ENCODE measurements around the gene TMEM50B.
"Not testable (repeated sequence)": the region's sequence is repeated elsewhere in the genome, so short reads cannot be mapped to it uniquely, and the experiment has no call there.

Gene TMEM50B

GRCh38 chr21:33479679-33480480 lies at the start of gene TMEM50B:
TMEM50B (minus strand) TSS chr21:33479974; CDS start chr21:33468885, 11,089 bp downstream.
- peak; percentile 96 for DNase-seq

GRCh38 chr21:33522953-33523349 lies 43.2 kb upstream of the TMEM50B start:
- no peak for DNase-seq

- DNase-seq: no peak
These were observed 42.7 kb upstream of the TMEM50B start for GRCh38 chr21:33522297-33522952.

- peak; percentile 14 for DNase-seq
These were observed 39.1 kb upstream of the TMEM50B start for GRCh38 chr21:33518899-33519298.

GRCh38 chr21:33514229-33514628 lies 34.5 kb upstream of the TMEM50B start:
- DNase-seq: peak; percentile 48

- no peak for DNase-seq
These were observed 32.7 kb upstream of the TMEM50B start for GRCh38 chr21:33512481-33512880.

GRCh38 chr21:33511639-33512038 lies 31.9 kb upstream of the TMEM50B start:
- DNase-seq: no peak

GRCh38 chr21:33510826-33511225 lies 31.1 kb upstream of the TMEM50B start:
- DNase-seq: no peak

- not testable (repeated sequence) for DNase-seq
These were observed 27.2 kb upstream of the TMEM50B start for GRCh38 chr21:33507003-33507402.

- no peak for DNase-seq
These were observed 26.1 kb upstream of the TMEM50B start for GRCh38 chr21:33505833-33506232.

GRCh38 chr21:33496345-33496744 lies 16.6 kb upstream of the TMEM50B start:
- DNase-seq: no peak

GRCh38 chr21:33495743-33496142 lies 16.0 kb upstream of the TMEM50B start:
- no peak for DNase-seq

GRCh38 chr21:33493756-33494155 lies 14.0 kb upstream of the TMEM50B start:
- DNase-seq: no peak

GRCh38 chr21:33492571-33492970 lies 12.8 kb upstream of the TMEM50B start:
- peak; percentile 69 for DNase-seq

GRCh38 chr21:33491373-33492102 lies 11.8 kb upstream of the TMEM50B start, which contains the start of gene DNAJC28:
DNAJC28 (minus strand) TSS chr21:33491716; CDS start chr21:33489393, 2,323 bp downstream.
- peak; percentile 88 for DNase-seq

- no peak for DNase-seq
These were observed 11.2 kb upstream of the TMEM50B start for GRCh38 chr21:33490991-33491372.

GRCh38 chr21:33488936-33489335 lies 9.2 kb upstream of the TMEM50B start:
- no peak for DNase-seq

- DNase-seq: no peak
These were observed 8.2 kb upstream of the TMEM50B start for GRCh38 chr21:33487996-33488395.

- DNase-seq: no peak
These were observed 1.7 kb upstream of the TMEM50B start for GRCh38 chr21:33481314-33481943.

GRCh38 chr21:33480481-33481103 lies 818 bp upstream of the TMEM50B start:
- no peak for DNase-seq

GRCh38 chr21:33478935-33479678 lies 667 bp downstream of the TMEM50B start:
- no peak for DNase-seq

- DNase-seq: no peak
These were observed 1.6 kb downstream of the TMEM50B start for GRCh38 chr21:33478182-33478581.

Measured in MV-4-11 (cell line).